ENCODE results near the gene LRRC46. TPM values are rescaled to one million over a fixed set of nuclear protein-coding genes. Genes with fewer than 3 reads are reported as not detected.

LRRC46 gene
- total RNA-seq (2022) = 1.2 and 1.4 TPM in 2 replicates
- percentile 15 among the genes with signal in this experiment for Bru-seq, nascent RNA
- BruChase-seq, experiment 1, labeled RNA remaining after a 6-hour chase = percentile 21 among the genes with signal in this experiment
- BruChase-seq, experiment 2, labeled RNA remaining after a 2-hour chase = percentile 21 among the genes with signal in this experiment
- long read RNA-seq, partial matches to known transcripts = 0 of 3 reads
- long read RNA-seq, other reads (novel, unspliced or antisense) = 2 of 3 reads

DNA sequence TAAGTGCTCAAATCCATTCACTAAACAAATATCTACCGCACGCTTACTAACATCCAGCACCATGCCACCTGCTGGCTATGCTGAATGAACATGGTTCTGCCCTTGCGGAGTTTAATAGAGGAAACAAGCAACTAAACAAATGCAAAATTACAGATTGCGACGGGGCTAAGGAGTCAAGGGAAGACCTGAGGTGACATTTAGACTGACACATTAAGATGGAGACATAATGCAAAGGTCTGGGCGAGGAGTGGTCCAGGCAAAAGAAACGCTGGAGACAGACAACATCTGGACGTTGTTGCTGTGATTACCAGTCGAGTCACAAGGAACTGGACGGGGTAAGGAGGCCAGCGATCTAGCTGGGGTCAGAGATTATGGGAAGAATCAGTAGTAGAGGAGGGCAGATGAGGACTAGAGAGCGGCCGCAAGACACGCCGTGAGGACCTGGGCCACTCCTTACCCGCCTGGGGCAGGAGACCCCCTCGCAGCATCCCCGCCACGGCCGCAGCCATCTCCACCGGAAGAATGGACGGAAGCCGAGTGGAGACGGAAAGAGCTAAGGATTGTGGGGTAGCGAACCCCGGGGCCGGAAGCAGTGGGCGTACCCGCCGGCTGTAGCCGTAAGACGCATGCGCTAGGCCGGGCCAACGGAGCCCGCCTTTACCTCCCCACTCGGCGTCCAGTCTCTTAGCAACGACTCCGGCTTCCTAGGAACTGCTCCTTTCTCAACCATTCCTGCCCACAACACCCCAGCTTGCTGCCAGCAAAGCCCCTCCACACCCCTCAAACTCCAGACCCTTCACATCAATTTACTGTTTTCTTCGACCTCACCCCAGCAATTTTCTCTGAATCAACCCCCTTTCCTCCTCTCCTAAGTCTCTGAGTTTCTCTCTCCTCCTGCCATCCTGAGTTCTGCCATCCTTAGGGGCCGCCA is at the start of gene LRRC46, which contains the start of gene MRPL10:
Gene LRRC46, plus strand, starts transcription at position 668 of the 931 bp plus-strand sequence. CDS start 320 bp downstream, outside the sequence.
Gene MRPL10, minus strand, starts transcription at position 539 of the 931 bp plus-strand sequence. Its CDS starts 30 bp downstream, at position 509.
- ChIA-PET CTCF (interaction anchor here (1.0 to 1.8 kb wide), 4 partner anchors 9 to 51 kb away, joined by 4 to 7 read pairs (median 6); partner anchors contain the start of gene SCRN2), POLR2A (interaction anchor here (0.6 to 3.4 kb wide), 22 partner anchors 9 to 513 kb away, joined by 3 to 38 read pairs (median 4); partner anchors contain the start of genes CDK5RAP3, KPNB1, OSBPL7 and PNPO)
- Mint-ChIP-seq H3K4me3 (ENCODE audit: unreplicated experiment) (peak within 1 kb of the TSS; percentile 83), H3K4me1 (ENCODE audit: insufficient read depth, unreplicated experiment) (peaks cover 10% of the 10 kb centered on the region), H3K27ac (ENCODE audit: low read depth, unreplicated experiment) (peak within 1 kb of the TSS; percentile 47), H3K9me3 (ENCODE audit: unreplicated experiment) (no peaks in the 10 kb centered on the region), H3K27me3 (ENCODE audit: insufficient read depth, unreplicated experiment) (no peaks in the 10 kb centered on the region), H3K36me3 (ENCODE audit: insufficient read depth, unreplicated experiment) (peaks cover 26% of the 10 kb centered on the region)
- TF ChIP-seq CTCF (IDR thresholded peaks at IDR 0.05; ENCODE audit: unreplicated experiment) = peak; percentile 40
- intact Hi-C loops (cut with micrococcal nuclease) = loop anchor here (1.0 kb wide), 1 partner anchor 55 kb away; no protein-coding TSS in a partner anchor
- TSS peak; percentile 84 for BruUV-seq (replicated peaks)
- peak; percentile 90 for DNase-seq (ENCODE audit: unreplicated experiment)

GRCh38 chr17:47785538-47786123 is 45.8 kb upstream of the LRRC46 start:
- ChIA-PET POLR2A (interaction anchor here (0.7 to 0.9 kb wide), 2 partner anchors 28 to 88 kb away, joined by 3 read pairs; no protein-coding TSS in a partner anchor), CTCF (interaction anchor here (1.0 kb wide), 2 partner anchors 12 to 16 kb away, joined by 3 to 4 read pairs; no protein-coding TSS in a partner anchor)
- intact Hi-C loops (cut with micrococcal nuclease) = no loop called here
- TF ChIP-seq CTCF (IDR thresholded peaks at IDR 0.05; ENCODE audit: unreplicated experiment) = no peak
- peaks cover 87% of the 10 kb centered on the region for H3K27me3 Mint-ChIP-seq (ENCODE audit: insufficient read depth, unreplicated experiment)
- DNase-seq (ENCODE audit: unreplicated experiment) = peak; percentile 24
- H3K4me1 Mint-ChIP-seq (ENCODE audit: insufficient read depth, unreplicated experiment) = no peaks in the 10 kb centered on the region
- no peaks in the 10 kb centered on the region for H3K9me3 Mint-ChIP-seq (ENCODE audit: unreplicated experiment)
- no peak overlapping the region for H3K27ac Mint-ChIP-seq (ENCODE audit: low read depth, unreplicated experiment)
- BruUV-seq (replicated peaks) = no TSS peak
- H3K4me3 Mint-ChIP-seq (ENCODE audit: unreplicated experiment) = no peak overlapping the region
- no peaks in the 10 kb centered on the region for H3K36me3 Mint-ChIP-seq (ENCODE audit: insufficient read depth, unreplicated experiment)

GRCh38 chr17:47789611-47790561 is 41.6 kb upstream of the LRRC46 start:
- H3K4me1 Mint-ChIP-seq (ENCODE audit: insufficient read depth, unreplicated experiment) = no peaks in the 10 kb centered on the region
- no peak overlapping the region for H3K27ac Mint-ChIP-seq (ENCODE audit: low read depth, unreplicated experiment)
- intact Hi-C loops (cut with micrococcal nuclease) = loop anchor here (1.0 kb wide), 1 partner anchor 92 kb away; no protein-coding TSS in a partner anchor
- H3K4me3 Mint-ChIP-seq (ENCODE audit: unreplicated experiment) = peak overlapping the region; percentile 57
- H3K27me3 Mint-ChIP-seq (ENCODE audit: insufficient read depth, unreplicated experiment) = peaks cover 90% of the 10 kb centered on the region
- peak; percentile 53 for TF ChIP-seq CTCF (IDR thresholded peaks at IDR 0.05; ENCODE audit: unreplicated experiment)
- ChIA-PET CTCF (interaction anchor here (0.6 to 1.1 kb wide), 6 partner anchors 12 to 292 kb away, joined by 3 to 4 read pairs (median 3); no protein-coding TSS in a partner anchor), POLR2A (interaction anchor here (0.9 to 1.0 kb wide), 2 partner anchors 16 to 125 kb away, joined by 3 to 4 read pairs; no protein-coding TSS in a partner anchor)
- H3K9me3 Mint-ChIP-seq (ENCODE audit: unreplicated experiment) = no peaks in the 10 kb centered on the region
- H3K36me3 Mint-ChIP-seq (ENCODE audit: insufficient read depth, unreplicated experiment) = no peaks in the 10 kb centered on the region
- peak; percentile 36 for DNase-seq (ENCODE audit: unreplicated experiment)
- no TSS peak for BruUV-seq (replicated peaks)

Measured in MCF 10A (cell line).